Keratinocyte (primary cell): Measurements from ENCODE around the gene HOXB5. TPM values are rescaled to one million over a fixed set of nuclear protein-coding genes. Genes with fewer than 3 reads are reported as not detected.

ENCODE experiments used
- DNase-seq: peaks from one replicate; pipeline ENCODE4 v3.0.0-alpha.2; 2011; ENCODE audit warnings: low read depth, missing footprints, low spot score
- FAIRE-seq: peaks from 2 replicates; lab custom pipeline; 2011; peaks lifted over from hg19 to GRCh38; lab: Jason Lieb, UNC
- H2AFZ ChIP-seq: 2 replicates; pipeline ENCODE4 v1.6.0; 2012; ENCODE audit warnings: low read length, control low read depth, inconsistent platforms; ENCODE audit not compliant: control insufficient read depth
- H3K27ac ChIP-seq: 2 replicates; pipeline ENCODE4 v1.5.1; 2011; ENCODE audit warnings: low read length; ENCODE audit not compliant: control insufficient read depth, insufficient read depth
- H3K27me3 ChIP-seq: 3 replicates; pipeline ENCODE4 v1.6.0; 2011; ENCODE audit warnings: low read length; ENCODE audit not compliant: control insufficient read depth, insufficient read depth; ENCODE audit errors: extremely low read depth
- H3K36me3 ChIP-seq, 2 experiments: 2 replicates in 1 of 2; 3 replicates in 1 of 2; pipeline ENCODE4 v1.5.1; 2011; ENCODE audit warnings: low read length in 2 of 2, mild to moderate bottlenecking in 1 of 2; ENCODE audit not compliant: control insufficient read depth in 2 of 2, insufficient read depth in 2 of 2; ENCODE audit errors: extremely low read depth in 1 of 2
- H3K4me1 ChIP-seq: 3 replicates; pipeline ENCODE4 v1.5.1; 2011; ENCODE audit warnings: low read length; ENCODE audit not compliant: control insufficient read depth, insufficient read depth; ENCODE audit errors: extremely low read depth
- H3K4me2 ChIP-seq: 3 replicates; pipeline ENCODE4 v1.6.0; 2011; ENCODE audit warnings: low read depth, low read length; ENCODE audit not compliant: control insufficient read depth, insufficient read depth; ENCODE audit errors: extremely low read depth
- H3K4me3 ChIP-seq, 3 experiments: fragments of 200-600 bp in 1 of 3; sonication (generic) in 1 of 3; 2 replicates in 2 of 3; 3 replicates in 1 of 3; pipeline ENCODE4 v1.5.1; 2011 to 2016; ENCODE audit warnings: low read length in 3 of 3, mild to moderate bottlenecking in 3 of 3, control low read depth in 2 of 3, inconsistent platforms in 1 of 3, low read depth in 1 of 3, mixed read lengths in 1 of 3, mixed run types in 1 of 3, moderate library complexity in 1 of 3; ENCODE audit not compliant: control insufficient read depth in 2 of 3, insufficient read depth in 2 of 3; ENCODE audit errors: extremely low read depth in 1 of 3
- H3K79me2 ChIP-seq: 2 replicates; pipeline ENCODE4 v1.6.0; 2012; ENCODE audit warnings: low read length; ENCODE audit not compliant: control insufficient read depth, insufficient read depth
- H3K9ac ChIP-seq: 3 replicates; pipeline ENCODE4 v1.6.0; 2011; ENCODE audit warnings: low read length; ENCODE audit not compliant: control insufficient read depth, insufficient read depth; ENCODE audit errors: extremely low read depth
- H3K9me1 ChIP-seq: 3 replicates; pipeline ENCODE4 v1.6.0; 2011; ENCODE audit warnings: low read length; ENCODE audit not compliant: control insufficient read depth, insufficient read depth; ENCODE audit errors: extremely low read depth
- H3K9me3 ChIP-seq: 2 replicates; pipeline ENCODE4 v1.5.1; 2012; ENCODE audit warnings: low read depth, low read length; ENCODE audit not compliant: control insufficient read depth
- H4K20me1 ChIP-seq: 3 replicates; pipeline ENCODE4 v1.6.0; 2011; ENCODE audit warnings: low read length; ENCODE audit not compliant: control insufficient read depth, insufficient read depth; ENCODE audit errors: extremely low read depth
- CTCF ChIP-seq, 3 experiments: IDR thresholded peaks in 1 of 3; conservative IDR thresholded peaks in 1 of 3; optimal IDR thresholded peaks in 1 of 3; 2 replicates in 2 of 3; 3 replicates in 1 of 3; pipeline versions ENCODE3 to v1.5.1; 2011; ENCODE audit warnings: low read length in 3 of 3, mild to moderate bottlenecking in 3 of 3, moderate library complexity in 2 of 3, control low read depth in 1 of 3, inconsistent platforms in 1 of 3; ENCODE audit not compliant: insufficient read depth in 2 of 3; ENCODE audit errors: extremely low read depth in 1 of 3
- EZH2 ChIP-seq: IDR thresholded peaks from one replicate; pipeline ENCODE4 v1.6.1; 2012; ENCODE audit warnings: inconsistent platforms, mild to moderate bottlenecking, low read length, moderate library complexity
- dilution Hi-C: fragments of 300-500 bp; cut with MboI; formaldehyde crosslinking; loops from one replicate; pipeline ENCODE4 v1.7.0; 2020; ENCODE audit warnings: low sequenced_read_pairs; ENCODE audit not compliant: extremely low pct_ligation_motif_present
- polyA plus RNA-seq, 5 experiments: library from polyadenylated mRNA; depleted of rRNA in 3 of 5; stranded (reverse) in 3 of 5; stranded (forward) in 1 of 5; unstranded in 1 of 5; fragments of >200 nt; gene quantifications; 1 replicate in 1 of 5; 2 replicates in 3 of 5; 3 replicates in 1 of 5; pipeline versions ENCODE4 v1.2.1 to v1.2.3, GENCODE V29; 2011 to 2012; ENCODE audit warnings: missing spikeins in 2 of 5, low read depth in 1 of 5, low replicate concordance in 1 of 5

Gene HOXB5
- polyA plus RNA-seq, 1 donor (not counting 4 experiments of a cell fraction or from before 2014, with no cell fraction given) = not detected

DNA sequence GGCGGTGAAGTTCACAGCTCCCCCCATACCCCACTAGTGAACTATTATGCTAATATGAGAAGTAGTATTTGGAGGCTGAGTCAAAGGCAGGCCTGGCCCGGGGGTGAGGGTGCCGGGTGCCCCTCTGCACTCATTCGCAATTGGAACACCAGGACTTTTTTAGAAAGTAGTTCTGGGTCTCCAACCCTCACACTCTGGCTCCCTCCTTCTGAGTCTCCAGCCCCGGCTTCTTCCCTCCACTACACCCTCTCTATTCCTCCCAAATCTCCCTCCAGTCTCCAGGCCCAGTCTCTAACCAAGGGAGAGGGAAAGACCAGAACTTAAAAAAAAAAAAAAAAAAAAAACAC, 37.4 kb downstream of the HOXB5 start:
- Histone ChIP-seq H4K20me1 (no peaks in the 10 kb centered on the region), H3K4me1 (peaks cover 14% of the 10 kb centered on the region), H3K79me2 (no peaks in the 10 kb centered on the region), H3K9me3 (no peaks in the 10 kb centered on the region), H3K9ac (no peak overlapping the region), H3K36me3 (peaks cover 0 to 3% of the 10 kb centered on the region in 2 experiments), H3K4me2 (peak overlapping the region; percentile 67), H2AFZ (no peak overlapping the region), H3K9me1 (no peaks in the 10 kb centered on the region), H3K27ac (no peak overlapping the region), H3K27me3 (peaks cover 19% of the 10 kb centered on the region), H3K4me3 (no peak overlapping the region)
- dilution Hi-C loops = no loop called here
- FAIRE-seq (no peak), DNase-seq (no peak)
- no peak for TF ChIP-seq CTCF (optimal IDR thresholded peaks at IDR 0.05 in 1 of 3, IDR thresholded peaks at IDR 0.05 in 1 of 3, conservative IDR thresholded peaks at IDR 0.05 in 1 of 3; ENCODE audit: extremely low read depth in 1 of 3, insufficient read depth in 2 of 3, low read length in 3 of 3)
- no peak for TF ChIP-seq EZH2

- H2AFZ ChIP-seq = peak overlapping the region; percentile 46
Observed at GRCh38 chr17:48555258-48556228, 38.0 kb downstream of the HOXB5 start.

More at GRCh38 chr17:48555258-48556228, 38.0 kb downstream of the HOXB5 start:
- Histone ChIP-seq H4K20me1 (no peaks in the 10 kb centered on the region), H3K79me2 (no peaks in the 10 kb centered on the region), H3K9me1 (no peaks in the 10 kb centered on the region), H3K4me1 (peaks cover 14% of the 10 kb centered on the region), H3K27ac (no peak overlapping the region), H3K4me3 (peak overlapping the region; percentile 6 to 43 (median 16)), H3K36me3 (peaks cover 0 to 3% of the 10 kb centered on the region in 2 experiments), H3K9ac (no peak overlapping the region), H3K27me3 (peaks cover 20% of the 10 kb centered on the region), H3K4me2 (peak overlapping the region; percentile 67), H3K9me3 (no peaks in the 10 kb centered on the region)
- TF ChIP-seq CTCF (optimal IDR thresholded peaks at IDR 0.05 in 1 of 3, IDR thresholded peaks at IDR 0.05 in 1 of 3, conservative IDR thresholded peaks at IDR 0.05 in 1 of 3; ENCODE audit: extremely low read depth in 1 of 3, insufficient read depth in 2 of 3, low read length in 3 of 3) = no peak
- no peak for TF ChIP-seq EZH2
- no peak for FAIRE-seq
- DNase-seq = no peak
- dilution Hi-C loops = no loop called here
